ENCODE results near the gene BICD1.

Gene BICD1

DNA sequence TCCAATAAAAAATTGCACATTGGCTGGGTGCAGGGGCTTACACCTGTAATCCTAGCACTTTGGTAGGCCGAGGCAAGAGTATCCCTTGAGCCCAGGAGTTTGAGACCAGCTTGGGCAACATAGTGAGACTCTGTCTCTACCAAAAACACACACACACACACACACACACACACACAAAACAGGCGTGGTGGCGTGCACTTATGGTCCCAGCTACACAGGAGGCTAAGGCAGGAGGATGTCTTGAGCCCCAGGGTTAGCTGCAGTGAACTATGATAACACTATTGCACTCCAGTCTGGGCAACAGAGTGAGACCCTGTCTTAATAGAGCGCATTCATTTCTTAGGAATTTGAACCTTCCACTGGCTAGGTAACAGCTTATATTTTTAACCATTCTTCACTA, 42.9 kb upstream of the BICD1 start:
- Histone ChIP-seq H3K27ac (replicated peaks) (no peak overlapping the region), H3K4me3 (replicated peaks; ENCODE audit: insufficient read depth, low read length) (no peak overlapping the region), H3K27me3 (ENCODE audit: insufficient read depth, poor library complexity, severe bottlenecking) (no peaks in the 10 kb centered on the region)
- no peak for DNase-seq (ENCODE audit: low read depth in 1 of 2, low spot score in 1 of 2)
- TF ChIP-seq GABPA (IDR thresholded peaks at IDR 0.05; ENCODE audit: low read depth), result no peak
- no peak for TF ChIP-seq REST (IDR thresholded peaks at IDR 0.05; ENCODE audit: insufficient replicate concordance, low read depth)
- no peak for TF ChIP-seq POLR2AphosphoS5 (IDR thresholded peaks at IDR 0.05; ENCODE audit: low read depth)
- TF ChIP-seq SPI1 (IDR thresholded peaks at IDR 0.05; ENCODE audit: borderline replicate concordance, low read depth), result no peak
- no peak for TF ChIP-seq CTCF (IDR thresholded peaks at IDR 0.05; ENCODE audit: insufficient read depth, low read length)

GRCh38 chr12:32066206-32066605, 40.4 kb upstream of the BICD1 start:
- Histone ChIP-seq H3K27ac (replicated peaks) (no peak overlapping the region), H3K4me3 (replicated peaks; ENCODE audit: insufficient read depth, low read length) (no peak overlapping the region), H3K27me3 (ENCODE audit: insufficient read depth, poor library complexity, severe bottlenecking) (no peaks in the 10 kb centered on the region)
- TF ChIP-seq POLR2AphosphoS5 (IDR thresholded peaks at IDR 0.05; ENCODE audit: low read depth), result no peak
- TF ChIP-seq GABPA (IDR thresholded peaks at IDR 0.05; ENCODE audit: low read depth), result no peak
- no peak for DNase-seq (ENCODE audit: low read depth in 1 of 2, low spot score in 1 of 2)

- TF ChIP-seq CTCF (IDR thresholded peaks at IDR 0.05; ENCODE audit: insufficient read depth, low read length) (no peak), REST (IDR thresholded peaks at IDR 0.05; ENCODE audit: insufficient replicate concordance, low read depth) (no peak), POLR2AphosphoS5 (IDR thresholded peaks at IDR 0.05; ENCODE audit: low read depth) (no peak), GABPA (IDR thresholded peaks at IDR 0.05; ENCODE audit: low read depth) (no peak), SPI1 (IDR thresholded peaks at IDR 0.05; ENCODE audit: borderline replicate concordance, low read depth) (no peak)
- no peak for DNase-seq (ENCODE audit: low read depth in 1 of 2, low spot score in 1 of 2)
- no peak overlapping the region for H3K4me3 ChIP-seq (replicated peaks; ENCODE audit: insufficient read depth, low read length)
- H3K27me3 ChIP-seq (ENCODE audit: insufficient read depth, poor library complexity, severe bottlenecking), result no peaks in the 10 kb centered on the region
- no peak overlapping the region for H3K27ac ChIP-seq (replicated peaks)
Measured at GRCh38 chr12:32069071-32069470, 37.6 kb upstream of the BICD1 start.

DNA sequence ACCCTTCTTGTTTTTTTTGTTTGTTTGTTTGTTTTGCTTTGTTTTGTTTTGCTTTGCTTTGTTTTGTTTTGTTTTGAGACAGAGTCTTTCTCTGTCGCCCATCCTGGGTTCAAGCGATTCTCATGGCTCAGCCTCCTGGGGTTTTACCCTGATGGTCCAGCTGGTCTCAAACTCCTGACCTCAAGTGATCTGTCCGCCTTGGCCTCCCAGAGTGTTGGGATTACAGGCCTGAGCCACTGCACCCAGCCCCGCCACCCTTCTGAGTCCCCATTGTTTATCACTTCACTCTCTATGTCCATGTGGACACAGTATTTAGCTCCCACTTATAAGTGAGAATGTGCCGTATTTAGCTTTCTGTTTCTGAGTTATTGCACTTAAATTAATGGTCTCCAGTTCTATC, 36.9 kb upstream of the BICD1 start:
- no peak for DNase-seq (ENCODE audit: low read depth in 1 of 2, low spot score in 1 of 2)
- TF ChIP-seq GABPA (IDR thresholded peaks at IDR 0.05; ENCODE audit: low read depth), result no peak
- no peak for TF ChIP-seq CTCF (IDR thresholded peaks at IDR 0.05; ENCODE audit: insufficient read depth, low read length)
- TF ChIP-seq REST (IDR thresholded peaks at IDR 0.05; ENCODE audit: insufficient replicate concordance, low read depth), result no peak
- no peak for TF ChIP-seq SPI1 (IDR thresholded peaks at IDR 0.05; ENCODE audit: borderline replicate concordance, low read depth)
- no peak for TF ChIP-seq POLR2AphosphoS5 (IDR thresholded peaks at IDR 0.05; ENCODE audit: low read depth)
- H3K27ac ChIP-seq (replicated peaks), result no peak overlapping the region
- H3K27me3 ChIP-seq (ENCODE audit: insufficient read depth, poor library complexity, severe bottlenecking), result no peaks in the 10 kb centered on the region
- no peak overlapping the region for H3K4me3 ChIP-seq (replicated peaks; ENCODE audit: insufficient read depth, low read length)

Measured in HL-60 (cell line).